SK-N-SH treated with all-trans-retinoic acid at 6 μM for 48 hours (cell line): ENCODE measurements around the gene NPFFR1.
"Not testable (repeated sequence)": the region's sequence is repeated elsewhere in the genome, so short reads cannot be mapped to it uniquely, and the experiment has no call there.

Source experiments
- ARNTL ChIP-seq: fragments of 450-650 bp; formaldehyde crosslinking; IDR thresholded peaks from 2 replicates; pipeline ENCODE4 v1.5.0; 2020; ENCODE audit warnings: low read depth, mild to moderate bottlenecking, moderate library complexity, borderline replicate concordance
- BACH2 ChIP-seq: fragments of 250-450 bp; sonication (Bioruptor Pico); IDR thresholded peaks from 2 replicates; pipeline ENCODE4 v1.9.0; 2021; ENCODE audit warnings: mild to moderate bottlenecking, borderline replicate concordance
- CSDC2 ChIP-seq: fragments of 250-450 bp; sonication (Bioruptor Pico); IDR thresholded peaks from 2 replicates; pipeline ENCODE4 v1.5.0; 2020; ENCODE audit warnings: mild to moderate bottlenecking, moderate library complexity
- CSRNP3 ChIP-seq: fragments of 250-450 bp; sonication (Bioruptor Pico); IDR thresholded peaks from 2 replicates; pipeline ENCODE4 v1.5.1; 2021; ENCODE audit warnings: mild to moderate bottlenecking, moderate library complexity
- ESRRG ChIP-seq: fragments of 250-450 bp; sonication (Bioruptor Pico); IDR thresholded peaks from 2 replicates; pipeline ENCODE4 v1.6.1; 2021; ENCODE audit warnings: mild to moderate bottlenecking
- OSR1 ChIP-seq: fragments of 250-450 bp; sonication (Bioruptor Pico); IDR thresholded peaks from 2 replicates; pipeline ENCODE4 v1.8.0; 2022; ENCODE audit warnings: moderate library complexity, mild to moderate bottlenecking, inconsistent platforms
- RARB ChIP-seq: fragments of 250-450 bp; sonication (Bioruptor Pico); IDR thresholded peaks from 2 replicates; pipeline ENCODE4 v1.8.0; 2021; ENCODE audit warnings: mild to moderate bottlenecking, moderate library complexity
- ZC3H10 ChIP-seq: fragments of 250-450 bp; sonication (Bioruptor Pico); IDR thresholded peaks from 2 replicates; pipeline ENCODE4 v1.5.1; 2021; ENCODE audit warnings: mild to moderate bottlenecking, moderate library complexity
- ZFP3 ChIP-seq: fragments of 250-450 bp; sonication (Bioruptor Pico); IDR thresholded peaks from 2 replicates; pipeline ENCODE4 v1.5.0; 2020; ENCODE audit warnings: mild to moderate bottlenecking, moderate library complexity
- ZFP30 ChIP-seq: fragments of 450-650 bp; formaldehyde crosslinking; IDR thresholded peaks from 2 replicates; pipeline ENCODE4 v1.5.0; 2022; ENCODE audit warnings: mild to moderate bottlenecking, moderate library complexity
- ZNF70 ChIP-seq: fragments of 450-650 bp; formaldehyde crosslinking; IDR thresholded peaks from 2 replicates; pipeline ENCODE4 v1.5.0; 2020; ENCODE audit warnings: mild to moderate bottlenecking, moderate library complexity
- TF ChIP-seq, protein P1 (sequence below): fragments of 250-450 bp; sonication (Bioruptor Pico); IDR thresholded peaks from 2 replicates; pipeline ENCODE4 v1.8.0; 2020; ENCODE audit warnings: mild to moderate bottlenecking, moderate library complexity, borderline replicate concordance
- TF ChIP-seq, protein P2 (sequence below): fragments of 250-450 bp; sonication (Bioruptor Pico); IDR thresholded peaks from 2 replicates; pipeline ENCODE4 v1.5.0; 2020; ENCODE audit warnings: mild to moderate bottlenecking, moderate library complexity
- TF ChIP-seq, protein P3 (sequence below): fragments of 250-450 bp; sonication (Bioruptor Pico); IDR thresholded peaks from 2 replicates; pipeline ENCODE4 v1.5.1; 2020; ENCODE audit warnings: low read depth, mild to moderate bottlenecking, moderate library complexity

DNA sequence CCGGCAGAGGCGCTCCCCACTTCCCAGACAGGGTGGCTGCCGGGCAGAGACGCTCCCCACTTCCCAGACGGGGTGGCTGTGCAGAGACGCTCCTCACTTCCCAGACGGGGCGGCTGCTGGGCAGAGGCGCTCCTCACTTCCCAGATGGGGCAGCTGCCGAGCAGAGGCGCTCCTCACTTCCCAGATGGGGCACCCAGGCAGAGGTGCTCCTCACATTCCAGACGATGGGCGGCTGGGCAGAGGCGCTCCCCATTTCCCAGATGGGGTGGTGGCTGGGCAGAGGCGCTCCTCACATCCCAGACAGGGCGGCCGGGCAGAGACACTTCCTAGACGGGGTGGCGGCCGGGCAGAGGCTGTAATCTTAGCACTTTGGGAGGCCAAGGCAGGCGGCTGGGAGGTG lies 43.8 kb downstream of the NPFFR1 start:
- not testable (repeated sequence) for TF ChIP-seq ESRRG; OSR1 (CRISPR knock-in tag); RARB (CRISPR knock-in tag); ZFP30 (CRISPR knock-in tag); ARNTL; ZC3H10; ZFP3 (CRISPR knock-in tag); CSRNP3 (CRISPR knock-in tag); BACH2; CSDC2 (CRISPR knock-in tag); ZNF70 (CRISPR knock-in tag)
- TF ChIP-seq, protein P1, sequence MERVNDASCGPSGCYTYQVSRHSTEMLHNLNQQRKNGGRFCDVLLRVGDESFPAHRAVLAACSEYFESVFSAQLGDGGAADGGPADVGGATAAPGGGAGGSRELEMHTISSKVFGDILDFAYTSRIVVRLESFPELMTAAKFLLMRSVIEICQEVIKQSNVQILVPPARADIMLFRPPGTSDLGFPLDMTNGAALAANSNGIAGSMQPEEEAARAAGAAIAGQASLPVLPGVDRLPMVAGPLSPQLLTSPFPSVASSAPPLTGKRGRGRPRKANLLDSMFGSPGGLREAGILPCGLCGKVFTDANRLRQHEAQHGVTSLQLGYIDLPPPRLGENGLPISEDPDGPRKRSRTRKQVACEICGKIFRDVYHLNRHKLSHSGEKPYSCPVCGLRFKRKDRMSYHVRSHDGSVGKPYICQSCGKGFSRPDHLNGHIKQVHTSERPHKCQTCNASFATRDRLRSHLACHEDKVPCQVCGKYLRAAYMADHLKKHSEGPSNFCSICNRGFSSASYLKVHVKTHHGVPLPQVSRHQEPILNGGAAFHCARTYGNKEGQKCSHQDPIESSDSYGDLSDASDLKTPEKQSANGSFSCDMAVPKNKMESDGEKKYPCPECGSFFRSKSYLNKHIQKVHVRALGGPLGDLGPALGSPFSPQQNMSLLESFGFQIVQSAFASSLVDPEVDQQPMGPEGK (CRISPR knock-in tag), result not testable (repeated sequence)
- TF ChIP-seq, protein P2, sequence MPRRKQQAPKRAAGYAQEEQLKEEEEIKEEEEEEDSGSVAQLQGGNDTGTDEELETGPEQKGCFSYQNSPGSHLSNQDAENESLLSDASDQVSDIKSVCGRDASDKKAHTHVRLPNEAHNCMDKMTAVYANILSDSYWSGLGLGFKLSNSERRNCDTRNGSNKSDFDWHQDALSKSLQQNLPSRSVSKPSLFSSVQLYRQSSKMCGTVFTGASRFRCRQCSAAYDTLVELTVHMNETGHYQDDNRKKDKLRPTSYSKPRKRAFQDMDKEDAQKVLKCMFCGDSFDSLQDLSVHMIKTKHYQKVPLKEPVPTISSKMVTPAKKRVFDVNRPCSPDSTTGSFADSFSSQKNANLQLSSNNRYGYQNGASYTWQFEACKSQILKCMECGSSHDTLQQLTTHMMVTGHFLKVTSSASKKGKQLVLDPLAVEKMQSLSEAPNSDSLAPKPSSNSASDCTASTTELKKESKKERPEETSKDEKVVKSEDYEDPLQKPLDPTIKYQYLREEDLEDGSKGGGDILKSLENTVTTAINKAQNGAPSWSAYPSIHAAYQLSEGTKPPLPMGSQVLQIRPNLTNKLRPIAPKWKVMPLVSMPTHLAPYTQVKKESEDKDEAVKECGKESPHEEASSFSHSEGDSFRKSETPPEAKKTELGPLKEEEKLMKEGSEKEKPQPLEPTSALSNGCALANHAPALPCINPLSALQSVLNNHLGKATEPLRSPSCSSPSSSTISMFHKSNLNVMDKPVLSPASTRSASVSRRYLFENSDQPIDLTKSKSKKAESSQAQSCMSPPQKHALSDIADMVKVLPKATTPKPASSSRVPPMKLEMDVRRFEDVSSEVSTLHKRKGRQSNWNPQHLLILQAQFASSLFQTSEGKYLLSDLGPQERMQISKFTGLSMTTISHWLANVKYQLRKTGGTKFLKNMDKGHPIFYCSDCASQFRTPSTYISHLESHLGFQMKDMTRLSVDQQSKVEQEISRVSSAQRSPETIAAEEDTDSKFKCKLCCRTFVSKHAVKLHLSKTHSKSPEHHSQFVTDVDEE, result not testable (repeated sequence)
- TF ChIP-seq, protein P3, sequence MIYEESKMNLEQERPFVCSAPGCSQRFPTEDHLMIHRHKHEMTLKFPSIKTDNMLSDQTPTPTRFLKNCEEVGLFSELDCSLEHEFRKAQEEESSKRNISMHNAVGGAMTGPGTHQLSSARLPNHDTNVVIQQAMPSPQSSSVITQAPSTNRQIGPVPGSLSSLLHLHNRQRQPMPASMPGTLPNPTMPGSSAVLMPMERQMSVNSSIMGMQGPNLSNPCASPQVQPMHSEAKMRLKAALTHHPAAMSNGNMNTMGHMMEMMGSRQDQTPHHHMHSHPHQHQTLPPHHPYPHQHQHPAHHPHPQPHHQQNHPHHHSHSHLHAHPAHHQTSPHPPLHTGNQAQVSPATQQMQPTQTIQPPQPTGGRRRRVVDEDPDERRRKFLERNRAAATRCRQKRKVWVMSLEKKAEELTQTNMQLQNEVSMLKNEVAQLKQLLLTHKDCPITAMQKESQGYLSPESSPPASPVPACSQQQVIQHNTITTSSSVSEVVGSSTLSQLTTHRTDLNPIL (CRISPR knock-in tag), result not testable (repeated sequence)
